ENCODE results near the gene POPDC2. TPM values are rescaled to one million over a fixed set of nuclear protein-coding genes. Genes with fewer than 3 reads are reported as not detected.

The POPDC2 gene
- total RNA-seq, 1 experiment from 2014 or later: 0.15 TPM

GRCh38 chr3:119600732-119601131, 59.7 kb downstream of the POPDC2 start:
- in situ Hi-C loops (cut with HindIII; ENCODE audit: low pct_unique_long_range_greater_than_20kb, low sequenced_read_pairs) (no loop called here), intact Hi-C loops (cut with micrococcal nuclease; ENCODE audit: unreplicated experiment) (no loop called here)
- DNase-seq (ENCODE audit: low read depth, low spot score) (peak; percentile 20), ATAC-seq (peak; percentile 70; the same call in 1 of the 2 replicates)
- TF ChIP-seq SIN3A (IDR thresholded peaks at IDR 0.05; ENCODE audit: borderline replicate concordance, insufficient read depth, low read depth, low read length): no peak
- no peak for TF ChIP-seq TCF7L2 (IDR thresholded peaks at IDR 0.05; ENCODE audit: low read depth, low read length)
- no peak for TF ChIP-seq REST (IDR thresholded peaks at IDR 0.05; ENCODE audit: insufficient read depth in 1 of 2, low read depth in 2 of 2, low read length in 1 of 2)
- no peak for TF ChIP-seq POLR2AphosphoS5 (IDR thresholded peaks at IDR 0.05; ENCODE audit: low read depth, low read length)
- peak; percentile 56 for TF ChIP-seq CTCF (IDR thresholded peaks at IDR 0.05)
- Histone ChIP-seq H3K27me3 (ENCODE audit: control insufficient read depth, insufficient read depth, low read length) (peaks cover 6% of the 10 kb centered on the region; the same call in 1 of the 2 replicates), H3K4me1 (ENCODE audit: control insufficient read depth, insufficient read depth, low read length) (no peaks in the 10 kb centered on the region), H3K36me3 (ENCODE audit: control insufficient read depth, insufficient read depth, low read length) (no peaks in the 10 kb centered on the region), H3K9me3 (ENCODE audit: control insufficient read depth, insufficient read depth, low read depth, low read length) (no peaks in the 10 kb centered on the region), H3K27ac (ENCODE audit: low read length) (no peak overlapping the region), H3K4me3 (ENCODE audit: low read depth in 2 of 2, low read length in 2 of 2) (no peak overlapping the region)
- ChIA-PET CTCF (no interaction called here), POLR2A (no interaction called here)
- BruUV-seq (replicated peaks): no TSS peak

GRCh38 chr3:119599558-119600174, 60.7 kb downstream of the POPDC2 start:
- ChIA-PET POLR2A (no interaction called here), CTCF (no interaction called here)
- no peak overlapping the region for H3K27ac ChIP-seq (ENCODE audit: low read length)
- peaks cover 6% of the 10 kb centered on the region; the same call in 1 of the 2 replicates for H3K27me3 ChIP-seq (ENCODE audit: control insufficient read depth, insufficient read depth, low read length)
- no TSS peak for BruUV-seq (replicated peaks)
- H3K4me1 ChIP-seq (ENCODE audit: control insufficient read depth, insufficient read depth, low read length): no peaks in the 10 kb centered on the region
- TF ChIP-seq SIN3A (IDR thresholded peaks at IDR 0.05; ENCODE audit: borderline replicate concordance, insufficient read depth, low read depth, low read length) (no peak), POLR2AphosphoS5 (IDR thresholded peaks at IDR 0.05; ENCODE audit: low read depth, low read length) (no peak), TCF7L2 (IDR thresholded peaks at IDR 0.05; ENCODE audit: low read depth, low read length) (no peak), CTCF (IDR thresholded peaks at IDR 0.05) (no peak), REST (IDR thresholded peaks at IDR 0.05; ENCODE audit: insufficient read depth in 1 of 2, low read depth in 2 of 2, low read length in 1 of 2) (no peak)
- no peaks in the 10 kb centered on the region for H3K36me3 ChIP-seq (ENCODE audit: control insufficient read depth, insufficient read depth, low read length)
- DNase-seq (ENCODE audit: low read depth, low spot score) (no peak), ATAC-seq (no peak)
- no peak overlapping the region for H3K4me3 ChIP-seq (ENCODE audit: low read depth in 2 of 2, low read length in 2 of 2)
- in situ Hi-C loops (cut with HindIII; ENCODE audit: low pct_unique_long_range_greater_than_20kb, low sequenced_read_pairs) (no loop called here), intact Hi-C loops (cut with micrococcal nuclease; ENCODE audit: unreplicated experiment) (no loop called here)
- H3K9me3 ChIP-seq (ENCODE audit: control insufficient read depth, insufficient read depth, low read depth, low read length): no peaks in the 10 kb centered on the region

Measured in Panc1 (cell line).